Lung (tissue), 12 donors: ENCODE data around the gene SET. TPM values are rescaled to one million over a fixed set of nuclear protein-coding genes. Genes with fewer than 3 reads are reported as not detected.

Experiments
- ATAC-seq: fragments of 200-7000 bp; cut with Tn5 transposase; one replicate; pipeline ENCODE4 v1.9.1; 2020; ENCODE audit warnings: moderate number of reproducible peaks; ENCODE audit not compliant: insufficient read depth, low FRiP score
- DNase-seq, 3 donors: peaks; one replicate each; pipeline ENCODE4 v3.0.0-alpha.2; 2013 to 2017
- H3K27ac ChIP-seq, 2 donors: one replicate each; pipeline ENCODE4 v1.5.1; 2013; ENCODE audit warnings: mild to moderate bottlenecking in 2 of 2, moderate library complexity in 2 of 2, control low read depth in 1 of 2, inconsistent platforms in 1 of 2, low read depth in 1 of 2, low read length in 1 of 2
- H3K27me3 ChIP-seq, 3 donors: one replicate each; pipeline ENCODE4 v1.5.1; 2013; ENCODE audit warnings: low read length in 2 of 3; ENCODE audit not compliant: control insufficient read depth in 3 of 3, insufficient read depth in 3 of 3
- H3K36me3 ChIP-seq, 4 donors: one replicate each; pipeline ENCODE4 v1.5.1; 2013; ENCODE audit warnings: low read length in 4 of 4, mild to moderate bottlenecking in 1 of 4, moderate library complexity in 1 of 4; ENCODE audit not compliant: control insufficient read depth in 4 of 4, insufficient read depth in 4 of 4
- H3K4me1 ChIP-seq, 5 donors: one replicate each; pipeline ENCODE4 v1.5.1; 2013; ENCODE audit warnings: low read length in 5 of 5, mild to moderate bottlenecking in 2 of 5, moderate library complexity in 1 of 5; ENCODE audit not compliant: control insufficient read depth in 5 of 5, insufficient read depth in 5 of 5
- H3K4me3 ChIP-seq: one replicate; pipeline ENCODE4 v1.5.1; 2013; ENCODE audit warnings: mild to moderate bottlenecking, control low read depth, moderate library complexity
- H3K9ac ChIP-seq, 2 donors: one replicate each; pipeline ENCODE4 v1.5.1; 2013; ENCODE audit warnings: low read length in 2 of 2, control low read depth in 1 of 2; ENCODE audit not compliant: insufficient read depth in 1 of 2
- H3K9me3 ChIP-seq, 4 donors: one replicate each; pipeline ENCODE4 v1.5.1; 2013; ENCODE audit warnings: low read length in 3 of 4, mild to moderate bottlenecking in 1 of 4, moderate library complexity in 1 of 4; ENCODE audit not compliant: control insufficient read depth in 4 of 4, insufficient read depth in 3 of 4
- CTCF ChIP-seq: IDR thresholded peaks from 2 replicates; pipeline ENCODE4 v1.5.1; 2012; ENCODE audit warnings: mild to moderate bottlenecking; ENCODE audit errors: control extremely low read depth, extremely low read depth
- WGBS, 2 donors: extraction: QIAGEN DNeasy Blood & Tissue Kit; methylation state at CpG; one replicate each; pipeline ENCODE4 v1.1.7; 2013; 5-methylcytosine and 5-hydroxymethylcytosine counted together
- polyA plus RNA-seq, 2 donors: library from polyadenylated mRNA; stranded (reverse); fragments of 200-250 nt; gene quantifications; one replicate each; pipeline ENCODE4 v1.2.1, GENCODE V29; 2013
- total RNA-seq, 2 donors: library from RNA; depleted of rRNA in 1 of 2; stranded (reverse); fragments of >200 nt in 1 of 2; gene quantifications; one replicate each; pipeline ENCODE4 v1.2.1, GENCODE V29; 2014 to 2021
- donor health status: control.
- donor health status: control.
- donor health status: Bipolar disorder and iron deficiency.
- donor health status: healthy.
- donor health status: DM: yes; HTN: yes; CAD: no.

The SET gene
- total and polyA plus RNA-seq, 4 donors, result 98.0 to 364 (median 189) TPM

DNA sequence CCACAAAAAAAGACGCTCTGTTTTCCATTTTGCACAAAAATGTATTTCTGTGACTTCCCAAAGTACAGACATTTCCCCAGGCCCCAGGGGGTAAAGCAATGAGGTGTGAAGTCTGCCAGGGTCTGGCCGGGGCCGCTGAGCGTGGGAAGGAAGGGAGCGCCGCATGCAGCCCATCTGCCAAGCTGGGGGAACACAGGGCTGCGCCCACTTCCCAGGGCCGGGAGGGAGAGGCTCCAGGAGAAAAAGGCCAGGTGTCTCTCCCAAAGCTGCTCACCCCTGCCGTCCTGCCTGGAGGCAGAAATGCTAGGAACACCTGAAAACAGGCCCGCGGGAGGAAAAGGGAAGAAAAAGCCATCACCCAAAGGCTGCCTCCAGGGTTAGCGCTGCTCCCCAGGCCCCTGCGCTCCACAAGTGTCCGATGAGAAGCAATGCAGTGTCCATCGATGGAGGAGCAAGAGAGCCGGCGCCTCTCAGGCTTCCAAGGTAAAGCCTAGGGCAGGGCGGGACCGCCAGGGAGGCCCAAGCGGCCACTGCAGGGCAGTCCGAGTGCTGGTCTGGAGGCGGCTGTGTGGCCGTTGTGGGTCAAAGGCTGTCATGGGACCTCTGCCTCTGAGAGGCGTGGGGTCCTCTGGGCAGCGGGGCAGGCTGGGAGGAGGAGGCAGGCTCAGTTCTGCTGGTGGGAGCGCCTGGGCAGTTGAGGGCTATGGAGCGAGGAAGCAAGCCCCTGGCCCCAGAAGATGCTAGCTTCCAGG, 40.9 kb downstream of the SET start:
- peaks cover 0 to 23% (median 4%) of the 10 kb centered on the region in 4 donors for H3K36me3 ChIP-seq
- no peak for TF ChIP-seq CTCF
- H3K27me3 ChIP-seq, result no peaks in the 10 kb centered on the region
- no peak overlapping the region for H3K4me3 ChIP-seq
- no peaks in the 10 kb centered on the region for H3K9me3 ChIP-seq
- H3K9ac ChIP-seq, result no peak overlapping the region
- H3K27ac ChIP-seq, result no peak overlapping the region
- ATAC-seq (no peak), DNase-seq (no peak)
- H3K4me1 ChIP-seq, result no peaks in the 10 kb centered on the region
- 90 to 95% methylated on average over 27 of the region's 27 CpGs for WGBS, 2 donors

- 90% methylated on average over 13 of the region's 13 CpGs for WGBS, 2 donors
- no peak overlapping the region for H3K27ac ChIP-seq
- H3K4me1 ChIP-seq, result no peaks in the 10 kb centered on the region
- no peak for DNase-seq
- no peak for ATAC-seq
- TF ChIP-seq CTCF, result no peak
- H3K27me3 ChIP-seq, result no peaks in the 10 kb centered on the region
- H3K4me3 ChIP-seq, result no peak overlapping the region
- H3K9me3 ChIP-seq, result no peaks in the 10 kb centered on the region
- H3K36me3 ChIP-seq, result peaks cover 0 to 27% (median 7%) of the 10 kb centered on the region in 4 donors
- no peak overlapping the region for H3K9ac ChIP-seq
Observed at GRCh38 chr9:128731093-128731492, 42.1 kb downstream of the SET start.

GRCh38 chr9:128731691-128732090, 42.7 kb downstream of the SET start:
- peaks cover 0 to 27% (median 7%) of the 10 kb centered on the region in 4 donors for H3K36me3 ChIP-seq

More at GRCh38 chr9:128731691-128732090, 42.7 kb downstream of the SET start:
- Histone ChIP-seq H3K4me1 (no peaks in the 10 kb centered on the region), H3K9ac (no peak overlapping the region), H3K9me3 (no peaks in the 10 kb centered on the region), H3K27me3 (no peaks in the 10 kb centered on the region), H3K27ac (no peak overlapping the region), H3K4me3 (no peak overlapping the region)
- 82 to 89% methylated on average over 9 of the region's 9 CpGs for WGBS, 2 donors
- DNase-seq (no peak), ATAC-seq (no peak)
- no peak for TF ChIP-seq CTCF
